Hepatocyte (in vitro differentiated cells): Measurements from ENCODE around the gene CLCN4. TPM values are rescaled to one million over a fixed set of nuclear protein-coding genes. Genes with fewer than 3 reads are reported as not detected.

Experiments used
- DNase-seq: peaks from one replicate; pipeline ENCODE4 v3.0.0-alpha.2; 2016; ENCODE audit warnings: low spot score
- H2AFZ ChIP-seq: fragments of 200-600 bp; sonication (generic); 2 replicates; pipeline ENCODE4 v1.6.0; 2016; ENCODE audit warnings: antibody characterized with exemption, mild to moderate bottlenecking
- H3K27ac ChIP-seq: fragments of 200-600 bp; sonication (generic); 2 replicates; pipeline ENCODE4 v1.5.1; 2016; ENCODE audit warnings: mild to moderate bottlenecking
- H3K27me3 ChIP-seq: fragments of 200-600 bp; sonication (generic); 2 replicates; pipeline ENCODE4 v1.6.1; 2016
- H3K36me3 ChIP-seq: fragments of 200-600 bp; sonication (generic); replicated peaks from 2 replicates; pipeline ENCODE4 v1.5.1; 2016; ENCODE audit warnings: low read depth; ENCODE audit not compliant: insufficient read depth
- H3K4me1 ChIP-seq: fragments of 200-600 bp; sonication (generic); 2 replicates; pipeline ENCODE4 v1.5.1; 2016; ENCODE audit warnings: mild to moderate bottlenecking, moderate library complexity; ENCODE audit not compliant: insufficient read depth
- H3K4me2 ChIP-seq: fragments of 200-600 bp; sonication (generic); 2 replicates; pipeline ENCODE4 v1.6.0; 2016
- H3K4me3 ChIP-seq: fragments of 200-600 bp; sonication (generic); 2 replicates; pipeline ENCODE4 v1.5.1; 2016; ENCODE audit warnings: mild to moderate bottlenecking
- H3K79me2 ChIP-seq: fragments of 200-600 bp; sonication (generic); 2 replicates; pipeline ENCODE4 v1.6.0; 2017; ENCODE audit warnings: mild to moderate bottlenecking
- H3K9me2 ChIP-seq: fragments of 200-600 bp; sonication (generic); replicated peaks from 2 replicates; pipeline ENCODE4 v1.6.0; 2017; ENCODE audit warnings: mild to moderate bottlenecking; ENCODE audit not compliant: insufficient read depth
- H3K9me3 ChIP-seq: fragments of 200-600 bp; sonication (generic); 2 replicates; pipeline ENCODE4 v1.5.1; 2016; ENCODE audit warnings: low read depth, mild to moderate bottlenecking
- H4K20me1 ChIP-seq: fragments of 200-600 bp; sonication (generic); 2 replicates; pipeline ENCODE4 v1.6.0; 2016; ENCODE audit warnings: mild to moderate bottlenecking; ENCODE audit not compliant: insufficient read depth, poor library complexity, severe bottlenecking
- CTCF ChIP-seq: fragments of 200-600 bp; sonication (generic); IDR thresholded peaks from 2 replicates; pipeline ENCODE4 v1.5.1; 2016; ENCODE audit warnings: antibody characterized with exemption, mild to moderate bottlenecking; ENCODE audit not compliant: poor library complexity
- EZH2 ChIP-seq: fragments of 200-600 bp; sonication (generic); IDR thresholded peaks from 2 replicates; pipeline ENCODE4 v1.6.1; 2016; ENCODE audit warnings: antibody characterized with exemption, mild to moderate bottlenecking, borderline replicate concordance
- EZH2phosphoT487 ChIP-seq: fragments of 200-600 bp; sonication (generic); IDR thresholded peaks from one replicate; pipeline ENCODE4 v1.6.1; 2018; ENCODE audit warnings: antibody characterized with exemption, mild to moderate bottlenecking, low read depth, moderate library complexity; ENCODE audit not compliant: unreplicated experiment, severe bottlenecking
- WGBS: methylation state at CpG from one replicate; pipeline ENCODE4 v1.1.6; 2016; ENCODE audit warnings: low lambda C conversion rate; ENCODE audit errors: missing lambda C conversion rate; 5-methylcytosine and 5-hydroxymethylcytosine counted together
- polyA plus RNA-seq: library from polyadenylated mRNA; unstranded; fragments of >200 nt; fragmentation: Nextera tagmentation; extraction: Ambion mirVana; gene quantifications from 2 replicates; pipeline ENCODE4 v1.2.1, GENCODE V29; 2016
- total RNA-seq: library from RNA; depleted of rRNA; stranded (reverse); fragments of >200 nt; gene quantifications from 2 replicates; pipeline ENCODE4 v1.2.3, GENCODE V29; 2014

The CLCN4 gene
- total and polyA plus RNA-seq, 2 experiments from 2014 or later: 2.2 to 3.8 TPM

- no peak overlapping the region for H2AFZ ChIP-seq
- H3K4me1 ChIP-seq: no peaks in the 10 kb centered on the region
- 69% methylated on average over 4 of the region's 4 CpGs for WGBS
- no peak for DNase-seq
- H3K27ac ChIP-seq: no peak overlapping the region
- no peaks in the 10 kb centered on the region for H3K36me3 ChIP-seq
- H3K79me2 ChIP-seq: no peaks in the 10 kb centered on the region
- TF ChIP-seq EZH2: no peak
- H3K9me2 ChIP-seq: no peaks in the 10 kb centered on the region
- no peak overlapping the region for H3K4me3 ChIP-seq
- no peaks in the 10 kb centered on the region for H4K20me1 ChIP-seq
- no peaks in the 10 kb centered on the region for H3K9me3 ChIP-seq
- no peak overlapping the region for H3K4me2 ChIP-seq
- H3K27me3 ChIP-seq: no peaks in the 10 kb centered on the region
Observed at GRCh38 chrX:10245886-10246285, 89.1 kb downstream of the CLCN4 start.

- Histone ChIP-seq H3K27me3 (no peaks in the 10 kb centered on the region), H2AFZ (no peak overlapping the region), H3K9me2 (no peaks in the 10 kb centered on the region), H3K9me3 (no peaks in the 10 kb centered on the region), H3K36me3 (no peaks in the 10 kb centered on the region), H3K4me3 (no peak overlapping the region), H3K4me2 (no peak overlapping the region), H3K4me1 (no peaks in the 10 kb centered on the region), H3K27ac (no peak overlapping the region), H3K79me2 (no peaks in the 10 kb centered on the region), H4K20me1 (no peaks in the 10 kb centered on the region)
- TF ChIP-seq EZH2phosphoT487: no peak
- TF ChIP-seq CTCF: no peak
- TF ChIP-seq EZH2: no peak
- DNase-seq: no peak
- WGBS: 69% methylated on average over 4 of the region's 4 CpGs
Observed at GRCh38 chrX:10246297-10246696, 89.5 kb downstream of the CLCN4 start.

- Histone ChIP-seq H3K4me2 (no peak overlapping the region), H3K4me1 (no peaks in the 10 kb centered on the region), H3K9me3 (no peaks in the 10 kb centered on the region), H4K20me1 (no peaks in the 10 kb centered on the region), H3K27ac (no peak overlapping the region), H3K9me2 (no peaks in the 10 kb centered on the region), H3K79me2 (no peaks in the 10 kb centered on the region), H2AFZ (no peak overlapping the region), H3K36me3 (no peaks in the 10 kb centered on the region), H3K27me3 (no peaks in the 10 kb centered on the region), H3K4me3 (no peak overlapping the region)
- TF ChIP-seq EZH2: no peak
- TF ChIP-seq EZH2phosphoT487: no peak
- no peak for TF ChIP-seq CTCF
- WGBS: 62% methylated on average over 2 of the region's 2 CpGs
- no peak for DNase-seq
Observed at GRCh38 chrX:10246846-10247245, 90.1 kb downstream of the CLCN4 start.

- TF ChIP-seq EZH2: no peak
- no peak for TF ChIP-seq CTCF
- no peak for TF ChIP-seq EZH2phosphoT487
- no peaks in the 10 kb centered on the region for H3K27me3 ChIP-seq
- H3K79me2 ChIP-seq: no peaks in the 10 kb centered on the region
- 90% methylated on average over 3 of the region's 3 CpGs for WGBS
- no peaks in the 10 kb centered on the region for H3K9me2 ChIP-seq
- H4K20me1 ChIP-seq: no peaks in the 10 kb centered on the region
- H3K4me3 ChIP-seq: no peak overlapping the region
- H3K4me1 ChIP-seq: no peaks in the 10 kb centered on the region
- no peak overlapping the region for H2AFZ ChIP-seq
- H3K9me3 ChIP-seq: no peaks in the 10 kb centered on the region
- H3K36me3 ChIP-seq: no peaks in the 10 kb centered on the region
- H3K4me2 ChIP-seq: no peak overlapping the region
- DNase-seq: no peak
- no peak overlapping the region for H3K27ac ChIP-seq
Observed at GRCh38 chrX:10254739-10255138, 98.0 kb downstream of the CLCN4 start.
